Ovary (tissue), 3 donors: Measurements from ENCODE around the gene LIME1.

Experiments
- POLR2A ChIP-seq: fragments of 450-650 bp; IDR thresholded peaks from one replicate; pipeline ENCODE4 v1.6.1; 2017; ENCODE audit warnings: antibody characterized with exemption, mild to moderate bottlenecking, moderate library complexity
- TF ChIP-seq, protein P1 (sequence below), 3 donors: fragments of 450-650 bp in 2 of 3; fragments of 200-600 bp in 1 of 3; IDR thresholded peaks; one replicate each; pipeline versions ENCODE4 v1.5.1 to v1.8.0; 2016 to 2022; ENCODE audit warnings: antibody characterized with exemption in 3 of 3, mild to moderate bottlenecking in 1 of 3
- donor health status: DM: no; HTN: no; CAD: no.

DNA sequence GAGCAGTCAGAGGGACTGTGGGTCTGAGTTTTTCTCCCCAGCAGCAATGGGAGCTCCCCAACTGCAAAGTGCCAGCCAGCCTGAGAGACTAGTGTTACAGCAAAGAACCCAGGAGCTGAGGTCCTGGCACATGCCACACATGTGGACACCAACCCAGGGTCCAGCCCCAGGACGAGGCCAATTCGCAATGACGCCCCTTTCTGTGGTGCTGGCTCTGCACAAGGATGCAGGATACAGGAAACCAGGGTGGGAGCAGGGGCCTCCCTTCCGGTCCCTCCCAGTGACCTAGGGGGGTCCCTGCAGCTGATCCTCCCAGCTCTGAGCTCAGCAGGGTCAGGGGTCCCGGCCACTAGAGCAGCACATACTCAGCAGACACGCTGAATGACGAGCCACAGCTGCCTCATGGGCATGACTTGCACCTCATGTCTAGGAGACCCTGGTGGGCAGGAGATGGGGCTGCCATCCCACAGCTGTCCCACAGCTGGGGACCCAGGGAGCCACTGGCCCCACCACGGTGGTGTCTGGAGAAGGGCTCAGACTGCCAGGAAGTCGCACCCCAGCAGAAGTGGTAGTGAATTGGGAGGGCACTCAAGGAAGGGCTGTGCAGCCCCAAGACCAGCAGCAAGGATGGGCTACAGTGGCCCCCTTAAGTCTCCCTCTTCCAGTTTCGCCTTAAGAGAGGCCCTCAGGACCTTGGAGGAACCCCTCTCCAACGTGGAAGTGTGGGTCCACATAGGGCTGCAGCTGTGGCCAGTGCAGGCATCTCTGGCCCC is 32.3 kb upstream of the LIME1 start:
- TF ChIP-seq, protein P1, sequence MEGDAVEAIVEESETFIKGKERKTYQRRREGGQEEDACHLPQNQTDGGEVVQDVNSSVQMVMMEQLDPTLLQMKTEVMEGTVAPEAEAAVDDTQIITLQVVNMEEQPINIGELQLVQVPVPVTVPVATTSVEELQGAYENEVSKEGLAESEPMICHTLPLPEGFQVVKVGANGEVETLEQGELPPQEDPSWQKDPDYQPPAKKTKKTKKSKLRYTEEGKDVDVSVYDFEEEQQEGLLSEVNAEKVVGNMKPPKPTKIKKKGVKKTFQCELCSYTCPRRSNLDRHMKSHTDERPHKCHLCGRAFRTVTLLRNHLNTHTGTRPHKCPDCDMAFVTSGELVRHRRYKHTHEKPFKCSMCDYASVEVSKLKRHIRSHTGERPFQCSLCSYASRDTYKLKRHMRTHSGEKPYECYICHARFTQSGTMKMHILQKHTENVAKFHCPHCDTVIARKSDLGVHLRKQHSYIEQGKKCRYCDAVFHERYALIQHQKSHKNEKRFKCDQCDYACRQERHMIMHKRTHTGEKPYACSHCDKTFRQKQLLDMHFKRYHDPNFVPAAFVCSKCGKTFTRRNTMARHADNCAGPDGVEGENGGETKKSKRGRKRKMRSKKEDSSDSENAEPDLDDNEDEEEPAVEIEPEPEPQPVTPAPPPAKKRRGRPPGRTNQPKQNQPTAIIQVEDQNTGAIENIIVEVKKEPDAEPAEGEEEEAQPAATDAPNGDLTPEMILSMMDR (IDR thresholded peaks at IDR 0.05) = no peak
- TF ChIP-seq POLR2A = no peak
